Measurements from ENCODE around the gene COLGALT1.
"Not testable (repeated sequence)": the region's sequence is repeated elsewhere in the genome, so short reads cannot be mapped to it uniquely, and the experiment has no call there.

Gene COLGALT1

DNA sequence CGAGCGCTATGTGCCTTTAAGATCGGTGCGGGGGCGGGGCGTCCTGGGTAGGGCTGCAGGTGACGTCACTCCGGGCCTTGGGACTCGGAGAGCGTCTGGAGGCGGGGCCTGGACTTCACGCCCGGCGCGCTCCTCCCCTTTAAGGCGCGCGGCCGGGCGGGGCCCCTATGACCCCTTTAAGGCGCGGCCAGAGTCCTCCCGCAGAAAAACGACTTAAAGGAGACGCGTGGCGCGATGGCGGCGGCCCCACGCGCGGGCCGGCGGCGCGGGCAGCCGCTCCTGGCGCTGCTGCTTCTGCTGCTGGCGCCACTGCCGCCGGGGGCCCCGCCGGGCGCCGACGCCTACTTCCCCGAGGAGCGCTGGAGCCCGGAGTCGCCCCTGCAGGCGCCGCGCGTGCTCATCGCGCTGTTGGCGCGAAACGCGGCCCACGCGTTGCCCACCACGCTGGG is at the start of gene COLGALT1:
Gene COLGALT1 (plus strand): TSS at position 170 of the 449 bp plus-strand sequence. CDS start 65 bp downstream, at position 235.
- peak; percentile 99 to 100 for DNase-seq (ENCODE audit: low read depth in 2 of 2)

DNA sequence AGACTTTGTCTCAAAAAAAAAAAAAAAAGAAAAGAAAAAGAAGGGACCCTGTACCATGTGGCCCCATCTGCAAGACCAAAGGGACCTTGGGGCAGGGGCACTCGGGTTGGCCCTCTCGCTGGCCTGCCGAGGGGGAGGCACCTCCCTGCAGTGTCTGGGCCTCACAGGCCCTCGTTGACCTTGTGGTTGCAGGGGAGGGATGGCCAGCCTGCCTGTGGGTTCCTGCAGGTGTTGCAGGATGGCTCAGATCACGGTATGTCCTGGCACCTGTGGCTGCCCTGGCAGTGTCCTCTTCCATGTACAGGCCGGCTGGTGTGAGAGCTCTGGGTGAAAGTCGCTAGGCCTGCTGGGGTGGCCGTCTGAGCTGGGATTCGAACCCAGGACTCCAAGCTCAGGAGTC is 48.7 kb upstream of the COLGALT1 start:
- no peak for DNase-seq (ENCODE audit: low read depth in 2 of 2)

DNA sequence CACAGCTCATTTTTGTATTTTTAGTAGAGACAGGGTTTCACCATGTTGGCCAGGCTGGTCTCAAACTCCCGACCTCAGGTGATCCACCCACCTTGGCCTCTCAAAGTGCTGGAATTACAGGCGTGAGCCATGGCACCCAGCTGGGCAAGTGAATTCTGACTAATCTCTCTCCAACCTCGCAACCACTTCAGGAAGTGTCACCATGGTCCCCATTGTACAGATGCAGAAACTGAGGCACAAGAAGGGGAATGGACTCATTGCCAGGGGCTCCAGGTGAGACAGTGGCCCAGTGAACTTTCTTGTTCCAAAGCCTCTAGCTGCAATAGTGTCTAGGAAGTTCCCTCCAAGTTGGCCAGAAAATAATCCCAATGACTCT is 46.9 kb upstream of the COLGALT1 start:
- not testable (repeated sequence) for DNase-seq (ENCODE audit: low read depth in 2 of 2)

DNA sequence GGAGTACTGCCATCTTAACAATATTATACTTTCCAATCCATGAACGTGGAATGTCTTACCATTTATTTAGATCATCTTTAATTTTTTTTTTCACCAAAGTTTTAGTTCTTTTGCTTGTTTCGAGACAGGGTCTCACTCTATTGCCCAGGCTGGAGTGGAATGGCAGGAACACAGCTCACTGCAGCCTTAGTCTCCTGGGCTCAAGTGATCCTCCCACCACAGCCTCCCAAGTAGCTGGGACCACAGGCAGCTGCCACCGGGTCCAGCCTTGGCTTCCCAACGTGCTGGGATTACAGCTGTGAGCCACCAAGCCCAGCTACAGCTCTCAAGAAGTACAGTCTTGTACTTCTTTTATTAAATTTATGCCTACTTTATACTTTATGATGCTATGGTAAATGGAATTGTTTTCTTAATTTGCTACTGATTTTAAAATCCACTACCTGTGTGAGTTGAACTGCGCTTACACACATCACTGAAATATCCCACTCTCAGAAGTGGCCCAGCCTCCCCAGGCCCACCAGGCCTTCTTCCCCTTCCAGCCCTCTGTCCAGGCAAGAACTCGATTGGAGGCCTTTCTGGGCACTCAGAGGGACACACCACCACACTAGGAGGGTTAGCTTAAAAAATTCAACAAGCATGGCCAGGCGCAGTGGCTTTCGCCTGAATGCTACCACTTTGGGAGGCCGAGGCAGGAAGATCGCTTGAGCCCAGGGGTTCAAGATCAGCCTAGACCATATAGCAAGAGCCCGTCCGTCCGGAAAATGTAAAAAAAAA is 45.0 kb upstream of the COLGALT1 start:
- DNase-seq (ENCODE audit: low read depth in 2 of 2): no peak

DNA sequence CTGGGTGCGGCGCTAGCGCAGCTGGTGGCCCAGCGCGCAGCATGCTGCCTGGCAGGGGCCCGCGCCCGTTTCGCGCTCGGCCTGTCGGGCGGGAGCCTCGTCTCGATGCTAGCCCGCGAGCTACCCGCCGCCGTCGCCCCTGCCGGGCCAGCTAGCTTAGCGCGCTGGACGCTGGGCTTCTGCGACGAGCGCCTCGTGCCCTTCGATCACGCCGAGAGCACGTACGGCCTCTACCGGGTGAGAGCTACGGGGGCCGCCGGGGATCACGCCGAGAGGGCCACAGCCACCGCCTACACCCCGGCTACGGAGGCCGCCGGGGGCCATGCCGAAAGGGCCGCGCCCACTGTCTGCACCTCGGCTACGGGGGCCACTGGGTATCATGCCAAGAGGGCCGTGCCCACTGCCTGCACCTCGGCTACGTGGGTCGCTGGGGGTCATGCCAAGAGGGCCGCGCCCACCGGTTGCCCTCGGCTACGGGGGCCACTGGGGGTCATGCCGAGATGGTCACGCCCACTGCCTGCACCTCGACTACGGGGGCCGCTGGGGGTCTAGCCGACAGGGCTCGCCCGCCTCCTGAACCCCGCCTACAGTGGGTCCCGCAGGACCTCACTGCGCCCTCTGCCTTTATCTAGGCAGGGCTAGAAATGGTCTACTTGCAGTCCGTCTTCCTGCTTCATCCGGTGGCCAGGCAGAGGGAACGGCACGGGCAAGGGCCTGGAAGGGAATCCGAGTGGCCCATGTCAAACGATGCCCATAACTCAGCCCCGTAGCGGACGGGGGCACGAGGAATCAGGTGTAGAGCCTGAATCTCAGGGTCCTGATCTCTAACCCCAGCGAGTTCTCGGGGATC is 43.5 kb upstream of the COLGALT1 start:
- DNase-seq (ENCODE audit: low read depth in 2 of 2): peak; percentile 66 to 74

DNA sequence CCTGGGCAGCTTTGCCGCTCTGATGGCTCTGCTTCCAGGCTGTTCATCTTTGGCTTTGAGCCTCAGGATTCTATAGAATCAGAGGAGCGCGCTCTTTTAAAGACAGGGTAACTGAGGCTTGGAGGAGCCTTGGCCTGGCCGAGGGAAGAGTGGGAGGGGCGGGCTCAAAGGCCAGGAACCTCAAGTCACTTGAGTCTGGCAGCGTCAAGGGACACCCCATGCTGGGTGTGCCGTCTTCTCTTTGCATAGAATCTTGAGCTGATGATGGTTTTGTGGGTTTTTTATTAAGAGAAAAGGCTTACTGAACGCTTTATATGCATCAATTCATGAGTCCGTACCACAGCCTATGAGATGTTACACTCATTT is 42.9 kb upstream of the COLGALT1 start:
- no peak for DNase-seq (ENCODE audit: low read depth in 2 of 2)

DNA sequence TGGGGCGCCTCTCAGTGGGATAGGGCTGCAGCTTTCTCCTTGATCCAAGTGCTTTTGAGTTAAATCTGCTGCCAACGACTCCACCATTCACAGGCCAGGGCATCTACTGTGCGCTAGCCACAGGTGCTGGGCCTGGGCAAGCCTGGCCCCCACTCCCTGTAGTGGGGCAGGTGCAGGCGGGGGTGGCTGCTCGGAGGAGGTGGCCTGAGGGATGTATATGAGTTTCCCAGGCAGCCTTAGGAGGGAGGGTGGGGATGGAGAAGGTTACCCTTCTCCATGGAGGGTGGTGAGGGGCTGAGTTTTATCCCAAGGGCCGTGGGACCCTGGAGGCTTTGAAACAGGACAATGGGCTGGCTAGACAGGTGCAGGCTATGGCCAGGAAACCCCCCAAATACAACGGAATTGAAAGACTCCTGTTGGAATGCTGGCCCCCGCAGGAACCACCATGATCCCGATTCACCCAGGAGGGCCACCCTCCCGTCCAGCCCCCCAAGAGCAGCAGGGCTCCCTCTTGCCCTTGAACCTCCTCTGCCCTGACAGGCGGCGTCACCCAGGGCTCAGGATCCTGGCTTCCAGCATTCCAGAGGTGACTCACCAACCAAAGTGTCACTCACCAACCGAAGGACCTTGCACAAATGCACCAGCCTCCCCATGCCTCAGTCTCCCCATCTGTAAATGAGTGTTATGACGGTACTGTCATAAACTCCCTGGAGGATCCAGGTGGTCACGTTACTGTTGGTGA is 39.9 kb upstream of the COLGALT1 start:
- no peak for DNase-seq (ENCODE audit: low read depth in 2 of 2)

DNA sequence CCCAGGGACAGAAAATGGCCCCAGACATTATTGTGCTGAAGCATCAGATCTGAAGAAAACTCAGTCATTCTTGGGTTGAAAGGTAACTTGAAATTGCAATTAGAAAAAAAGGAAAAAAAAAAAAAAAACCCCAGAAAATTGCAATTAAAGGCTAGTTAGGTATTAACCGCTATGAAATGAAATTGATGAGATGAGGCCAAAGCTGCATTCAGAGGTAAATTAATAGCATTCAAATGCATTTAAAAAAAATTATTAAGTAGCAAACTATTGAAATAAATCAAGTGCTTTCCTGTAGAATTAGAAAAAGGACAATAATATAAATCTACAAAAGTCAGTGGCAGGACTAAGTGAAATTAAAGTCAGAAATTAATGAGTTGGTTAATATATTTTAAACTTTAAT is 37.6 kb upstream of the COLGALT1 start:
- DNase-seq (ENCODE audit: low read depth in 2 of 2): no peak

DNA sequence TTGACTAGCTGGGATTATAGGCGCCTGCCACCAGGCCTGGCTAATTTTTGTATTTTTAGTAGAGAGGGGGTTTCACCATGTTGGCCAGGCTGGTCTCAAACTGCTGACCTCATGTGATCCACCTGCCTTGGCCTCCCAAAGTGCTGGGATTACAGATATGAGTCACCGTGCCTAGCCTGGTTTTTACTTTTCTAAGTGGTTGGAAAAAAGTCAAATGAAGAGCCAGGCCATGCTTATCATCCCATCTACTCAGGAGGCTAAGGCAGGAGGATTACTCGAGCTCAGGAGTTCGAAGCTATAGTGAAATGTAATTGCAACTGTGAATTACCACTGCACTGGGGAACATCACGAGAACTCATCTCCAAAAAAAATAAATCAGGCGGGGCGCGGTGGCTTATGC is 36.8 kb upstream of the COLGALT1 start:
- not testable (repeated sequence) for DNase-seq (ENCODE audit: low read depth in 2 of 2)

DNA sequence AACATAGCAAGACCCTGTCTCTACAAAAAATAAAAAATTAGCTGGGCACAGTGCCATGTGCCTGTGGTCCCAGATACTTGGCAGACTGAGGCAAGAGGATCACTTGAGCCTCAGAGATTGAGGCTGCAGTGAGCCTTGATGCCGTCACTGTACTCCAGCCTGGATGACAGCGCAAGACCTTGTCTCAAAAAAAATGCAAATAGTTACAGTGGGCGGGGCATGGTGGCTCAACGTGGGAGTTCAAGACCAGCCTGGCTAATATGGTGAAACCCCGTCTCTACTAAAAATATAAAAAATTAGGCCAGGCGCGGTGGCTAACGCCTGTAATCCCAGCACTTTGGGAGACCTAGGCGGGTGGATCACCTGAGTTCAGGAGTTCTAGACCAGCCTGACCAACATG is 35.5 kb upstream of the COLGALT1 start:
- no peak for DNase-seq (ENCODE audit: low read depth in 2 of 2)

DNA sequence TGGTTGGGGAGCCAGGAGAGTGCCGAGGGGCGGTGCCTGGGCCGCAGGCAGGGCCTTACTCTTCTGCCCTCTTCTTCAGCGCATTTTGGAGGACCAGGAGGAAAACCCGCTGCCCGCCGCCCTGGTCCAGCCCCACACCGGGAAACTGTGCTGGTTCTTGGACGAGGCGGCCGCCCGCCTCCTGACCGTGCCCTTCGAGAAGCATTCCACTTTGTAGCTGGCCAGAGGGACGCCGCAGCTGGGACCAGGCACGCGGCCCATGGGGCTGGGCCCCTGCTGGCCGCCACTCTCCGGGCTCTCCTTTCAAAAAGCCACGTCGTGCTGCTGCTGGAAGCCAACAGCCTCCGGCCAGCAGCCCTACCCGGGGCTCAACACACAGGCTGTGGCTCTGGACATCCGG is 34.6 kb upstream of the COLGALT1 start:
- no peak for DNase-seq (ENCODE audit: low read depth in 2 of 2)

DNA sequence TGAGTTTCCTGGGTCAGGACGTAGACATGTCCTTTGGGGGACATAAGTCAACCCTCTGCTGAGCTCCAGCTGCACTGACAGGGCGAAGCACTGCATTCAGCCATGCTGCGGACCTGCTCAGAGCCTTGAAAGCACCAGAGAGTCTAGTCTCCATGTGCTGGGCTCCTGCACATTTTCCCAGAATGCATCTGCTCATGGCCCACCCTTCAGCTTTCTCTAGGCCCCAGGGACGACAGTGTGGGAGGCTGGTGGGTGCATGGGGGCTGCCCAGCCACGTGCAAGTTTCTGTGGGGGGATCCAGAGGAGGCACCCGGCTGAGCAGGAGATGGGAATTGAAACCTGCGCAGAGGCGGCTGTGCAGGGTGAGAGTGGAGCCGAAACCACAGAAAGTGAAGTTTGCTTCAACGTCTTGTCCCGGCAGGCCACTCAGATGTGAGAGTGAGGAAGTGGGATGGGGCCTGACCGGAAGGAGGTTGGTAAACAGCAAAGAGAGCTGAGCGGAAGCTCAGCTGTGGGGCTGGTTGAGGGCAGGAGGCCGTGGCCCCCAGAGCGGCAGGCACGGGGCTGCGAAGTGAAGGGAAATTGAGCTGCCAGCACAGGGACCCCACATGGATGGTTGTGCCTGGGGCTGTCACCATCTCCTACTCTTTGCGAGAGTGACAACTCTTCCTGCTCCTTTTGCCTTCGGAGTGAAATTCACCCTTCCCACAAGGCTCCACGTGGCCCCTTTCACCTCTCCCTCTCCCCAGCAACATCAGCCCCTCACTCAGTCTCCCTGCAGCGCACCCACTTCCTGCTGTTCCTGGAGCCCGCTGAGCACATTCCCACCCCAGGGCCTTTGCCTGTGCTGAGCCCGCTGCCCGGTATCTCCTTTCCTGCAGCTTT is 32.2 kb upstream of the COLGALT1 start:
- peak in 1 of 2 donors; percentile 40 for DNase-seq (ENCODE audit: low read depth in 2 of 2)

DNA sequence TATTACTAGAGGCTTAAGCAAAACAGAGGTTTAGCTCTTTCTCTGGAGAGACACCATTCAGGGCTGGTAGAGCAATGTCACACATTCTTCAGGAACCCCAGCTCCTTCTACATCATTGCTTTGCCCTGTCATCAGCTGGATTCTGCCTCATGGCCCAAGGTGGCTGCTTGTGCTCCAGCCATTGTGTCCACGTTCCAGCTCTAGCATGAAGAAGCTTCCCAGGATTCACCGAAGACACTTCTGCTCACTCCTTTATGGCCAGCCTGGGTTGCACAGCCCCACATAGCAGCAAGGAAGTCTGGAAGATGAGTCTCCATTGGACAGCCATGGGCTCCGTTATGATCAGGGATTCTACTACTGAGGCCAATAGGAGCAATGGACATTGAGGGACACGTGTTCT is 30.8 kb upstream of the COLGALT1 start:
- DNase-seq (ENCODE audit: low read depth in 2 of 2): no peak

DNA sequence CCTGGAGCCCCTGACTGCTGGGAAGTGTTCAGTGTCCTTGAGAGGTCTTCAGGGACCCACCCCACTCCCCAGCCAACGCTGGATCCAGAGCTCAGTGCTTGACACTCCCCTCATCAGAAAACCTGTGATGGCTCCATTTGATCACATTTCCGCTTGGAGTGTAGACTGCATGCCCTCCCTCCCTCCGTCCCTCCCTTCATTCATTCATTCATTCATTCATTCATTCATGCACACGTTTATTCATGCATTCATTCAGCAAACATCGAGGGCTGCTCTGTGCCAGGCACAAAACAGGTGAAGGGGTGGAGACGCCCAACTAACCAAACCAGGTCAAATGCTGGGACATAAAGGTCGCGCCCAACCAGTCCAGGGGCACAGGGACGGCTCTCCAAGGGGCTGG is 30.3 kb upstream of the COLGALT1 start:
- no peak for DNase-seq (ENCODE audit: low read depth in 2 of 2)

DNA sequence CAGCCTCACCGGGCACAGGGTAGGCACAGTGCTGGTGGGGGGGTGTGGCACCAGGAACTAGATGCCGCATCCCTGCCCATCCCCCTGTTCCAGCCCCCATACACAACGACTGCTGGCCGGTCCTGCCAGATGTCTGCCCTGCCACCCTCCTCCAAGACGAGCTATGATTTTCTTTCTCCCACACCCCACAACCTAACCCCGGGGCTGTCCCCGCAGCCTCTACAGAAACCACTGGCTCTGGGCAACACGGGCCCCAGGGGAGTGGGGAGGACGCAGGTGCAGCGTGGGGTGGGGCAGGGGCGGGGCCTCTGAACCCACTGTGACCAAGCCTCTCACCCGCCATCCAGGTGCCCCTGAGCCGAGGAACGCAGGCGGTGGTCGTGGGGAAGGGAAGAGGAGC is 28.5 kb upstream of the COLGALT1 start:
- no peak for DNase-seq (ENCODE audit: low read depth in 2 of 2)

DNA sequence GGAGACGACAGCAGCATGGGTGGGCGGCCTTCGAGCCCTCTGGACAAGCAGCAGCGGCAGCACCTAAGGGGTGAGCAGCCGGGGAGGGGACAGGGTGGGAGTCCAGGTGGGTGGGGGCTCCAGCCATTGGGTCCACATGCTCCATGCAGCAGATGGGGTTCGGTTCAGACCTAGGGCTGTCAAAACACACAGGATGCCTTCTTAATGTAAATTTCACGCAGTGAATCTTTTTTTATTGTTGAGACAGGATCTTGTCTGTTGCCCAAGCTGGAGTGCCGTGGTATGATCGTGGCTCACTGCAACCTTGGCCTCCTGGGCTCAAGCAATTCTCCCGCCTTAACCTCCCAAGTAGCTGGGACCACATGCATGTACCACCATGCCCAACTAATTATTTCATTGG is 28.1 kb upstream of the COLGALT1 start:
- DNase-seq (ENCODE audit: low read depth in 2 of 2): no peak

DNA sequence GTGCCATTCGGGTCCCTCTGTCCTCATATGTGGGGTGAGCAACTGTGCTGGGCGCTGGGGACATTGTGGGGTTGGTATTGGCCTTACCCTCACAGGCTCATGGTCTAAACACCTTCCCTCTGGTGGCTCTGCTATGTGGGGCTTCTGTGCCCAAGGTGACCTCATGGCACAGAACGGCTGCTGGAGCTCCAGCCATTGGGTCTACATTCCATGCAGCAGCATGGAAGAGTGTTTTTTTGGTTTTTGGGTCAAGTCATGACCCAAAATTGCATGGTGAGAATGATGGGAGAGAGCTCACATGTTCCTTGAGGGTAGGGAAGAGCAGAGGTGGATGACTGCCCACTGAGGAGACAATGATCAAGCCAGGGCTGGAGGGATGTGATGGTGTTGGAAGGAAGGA is 26.8 kb upstream of the COLGALT1 start:
- no peak for DNase-seq (ENCODE audit: low read depth in 2 of 2)

DNA sequence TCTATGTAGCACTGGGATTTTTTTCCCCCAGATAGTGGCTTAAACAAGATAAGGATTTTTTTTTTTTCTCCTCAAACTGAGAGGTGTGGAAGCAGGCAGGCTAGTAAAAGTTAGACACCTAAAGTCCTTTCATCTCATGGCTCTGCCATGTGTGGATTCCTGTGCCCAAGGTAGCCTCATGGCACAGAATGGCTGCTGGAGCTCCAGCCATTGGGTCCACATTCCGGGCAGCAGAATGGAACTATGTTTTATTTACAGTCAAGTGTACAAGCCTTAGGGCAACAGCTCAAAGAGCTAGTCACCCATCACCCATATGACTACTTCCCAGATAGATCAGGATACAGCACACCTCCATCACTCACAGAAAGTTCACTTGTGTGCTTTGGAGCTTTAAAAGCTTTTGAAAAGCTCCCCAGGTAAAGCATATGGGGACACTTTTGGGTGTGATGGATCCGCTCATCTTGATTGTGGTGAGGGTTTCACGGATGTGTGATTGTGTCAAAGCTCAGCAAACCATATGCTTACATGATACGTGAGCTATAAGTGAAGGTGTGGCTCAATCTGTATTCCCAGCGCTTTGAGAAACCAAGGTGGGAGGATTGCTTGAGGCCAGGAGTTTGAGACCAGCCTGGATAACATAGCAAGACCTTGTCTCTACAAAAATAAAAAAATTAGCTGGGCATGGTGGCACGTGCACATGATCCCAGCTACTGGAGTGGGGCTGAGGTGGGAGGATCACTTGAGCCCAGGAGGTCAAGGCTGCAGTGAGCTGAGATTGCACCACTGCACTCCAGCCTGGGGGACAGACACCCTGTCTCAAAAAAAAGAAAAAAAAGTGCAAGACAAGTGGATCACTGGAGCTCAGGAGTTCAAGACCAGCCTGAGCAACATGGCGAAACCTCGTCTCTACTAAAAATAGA is 25.9 kb upstream of the COLGALT1 start:
- DNase-seq (ENCODE audit: low read depth in 2 of 2): no peak

DNA sequence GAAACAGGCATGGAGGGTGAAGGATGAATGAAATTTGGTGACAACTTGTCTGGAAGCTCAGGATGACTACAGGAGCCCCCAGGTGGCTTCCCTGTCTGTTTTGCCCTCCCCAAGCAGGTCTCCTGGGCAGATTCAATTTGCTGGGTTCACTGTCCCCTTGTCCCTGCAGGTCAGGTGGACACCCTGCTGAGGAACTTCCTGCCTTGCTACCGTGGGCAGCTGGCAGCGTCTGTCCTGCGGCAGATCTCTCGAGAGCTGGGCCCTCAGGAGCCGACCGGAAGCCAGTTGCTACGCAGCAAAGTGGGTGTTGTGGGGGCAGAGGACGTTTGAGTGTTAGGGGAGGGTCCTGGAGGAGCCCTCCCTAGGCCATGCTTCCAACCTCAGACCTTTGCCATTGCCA is 24.9 kb upstream of the COLGALT1 start:
- no peak for DNase-seq (ENCODE audit: low read depth in 2 of 2)

DNA sequence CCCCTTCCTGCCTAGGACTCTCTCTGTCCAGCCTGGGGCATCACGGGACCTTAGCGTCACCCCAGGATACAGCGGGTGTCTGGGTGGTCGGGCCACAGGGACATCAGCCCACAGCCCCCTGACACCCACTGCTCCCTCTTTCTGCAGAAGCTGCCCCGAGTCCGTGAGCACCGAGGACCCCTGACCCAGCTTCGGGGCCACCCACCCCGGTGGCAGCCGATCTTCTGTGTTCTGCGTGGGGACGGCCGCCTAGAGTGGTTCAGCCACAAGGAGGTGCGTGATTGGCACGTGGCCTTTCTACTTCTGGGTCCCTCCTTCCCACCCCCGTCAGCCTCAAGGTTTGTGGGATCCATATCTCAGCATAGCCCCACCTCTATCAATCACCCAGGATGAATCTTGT is 23.3 kb upstream of the COLGALT1 start:
- no peak for DNase-seq (ENCODE audit: low read depth in 2 of 2)

All from activated CD4-positive, alpha-beta T cell treated with anti-CD3 and anti-CD28 coated beads for 24 hours (primary cell).